IMR-90 (cell line): ENCODE data around the gene MAP4. TPM values are rescaled to one million over a fixed set of nuclear protein-coding genes. Genes with fewer than 3 reads are reported as not detected.

Source experiments
- ATAC-seq: fragments of 200-7000 bp; cut with Tn5 transposase; 2 replicates; pipeline ENCODE4 v1.9.1; 2020; ENCODE audit warnings: low read depth, mild to moderate bottlenecking, moderate library complexity
- BruUV-seq: library from RNA; stranded (reverse); fragments of 400-500 nt; replicated peaks from 2 replicates; lab custom pipeline; 2021; lab: Mats Ljungman, UMichigan
- CTCF ChIA-PET: fragments of 300-600 bp; formaldehyde crosslinking; extraction: SDS; loops from one replicate; lab custom pipeline; 2021; ENCODE audit warnings: antibody characterized with exemption; lab: Yijun Ruan, JAX
- POLR2A ChIA-PET: fragments of 300-600 bp; sonication (Branson Sonifier 250); formaldehyde crosslinking; loops from one replicate; lab custom pipeline; 2022; ENCODE audit warnings: antibody characterized with exemption; ENCODE audit not compliant: unreplicated experiment; lab: Charles Lee
- DNase-seq: peaks from one replicate; pipeline ENCODE4 v3.0.0; 2013
- H2AFZ ChIP-seq: replicated peaks from 2 replicates; pipeline ENCODE3; 2013; ENCODE audit warnings: low read length, mild to moderate bottlenecking; ENCODE audit not compliant: poor library complexity
- H2AK5ac ChIP-seq: 2 replicates; pipeline ENCODE4 v1.6.1; 2013; ENCODE audit warnings: low read depth, low read length, inconsistent platforms
- H2AK9ac ChIP-seq: replicated peaks from 2 replicates; pipeline ENCODE3; 2013; ENCODE audit warnings: mild to moderate bottlenecking, low read depth, low read length, moderate library complexity; ENCODE audit not compliant: poor library complexity
- H2BK120ac ChIP-seq: 2 replicates; pipeline ENCODE4 v1.6.1; 2013; ENCODE audit warnings: low read depth, low read length, inconsistent platforms
- H2BK15ac ChIP-seq: 3 replicates; pipeline ENCODE4 v1.6.1; 2013; ENCODE audit warnings: low read depth, low read length, inconsistent platforms
- H2BK20ac ChIP-seq: 2 replicates; pipeline ENCODE4 v1.6.1; 2013; ENCODE audit warnings: low read depth, mild to moderate bottlenecking, inconsistent platforms, low read length, moderate library complexity
- H2BK5ac ChIP-seq: 2 replicates; pipeline ENCODE4 v1.6.1; 2013; ENCODE audit warnings: mild to moderate bottlenecking, low read depth, low read length, inconsistent platforms; ENCODE audit not compliant: poor library complexity, severe bottlenecking
- H3K14ac ChIP-seq: replicated peaks from 2 replicates; pipeline ENCODE4 v1.6.1; 2013; ENCODE audit warnings: low read depth, low read length, inconsistent platforms
- H3K18ac ChIP-seq: 2 replicates; pipeline ENCODE4 v1.6.1; 2013; ENCODE audit warnings: low read depth, low read length, control low read depth
- H3K23ac ChIP-seq: 2 replicates; pipeline ENCODE4 v1.6.1; 2013; ENCODE audit warnings: low read depth, low read length, inconsistent platforms
- H3K27ac ChIP-seq: 2 replicates; pipeline ENCODE4 v1.5.1; 2013; ENCODE audit warnings: mild to moderate bottlenecking, control low read depth, low read length; ENCODE audit not compliant: insufficient read depth
- H3K27me3 ChIP-seq: 2 replicates; pipeline ENCODE4 v1.6.1; 2013; ENCODE audit warnings: low read length; ENCODE audit not compliant: control insufficient read depth, insufficient read depth
- H3K36me3 ChIP-seq: 2 replicates; pipeline ENCODE4 v1.6.1; 2013; ENCODE audit warnings: low read length, mixed read lengths; ENCODE audit not compliant: control insufficient read depth, insufficient read depth
- H3K4ac ChIP-seq: 2 replicates; pipeline ENCODE4 v1.6.1; 2013; ENCODE audit warnings: low read depth, low read length, inconsistent platforms
- H3K4me1 ChIP-seq: 2 replicates; pipeline ENCODE4 v1.6.1; 2013; ENCODE audit warnings: low read length, mixed read lengths; ENCODE audit not compliant: control insufficient read depth, insufficient read depth
- H3K4me2 ChIP-seq: 2 replicates; pipeline ENCODE4 v1.6.1; 2013; ENCODE audit warnings: low read depth, mild to moderate bottlenecking, control low read depth, low read length, moderate library complexity
- H3K4me3 ChIP-seq: 2 replicates; pipeline ENCODE4 v1.5.1; 2013; ENCODE audit warnings: low read depth, mild to moderate bottlenecking, control low read depth, low read length, moderate library complexity; ENCODE audit not compliant: insufficient read depth
- H3K56ac ChIP-seq: 2 replicates; pipeline ENCODE4 v1.6.1; 2013; ENCODE audit warnings: low read length, inconsistent platforms; ENCODE audit not compliant: insufficient read depth; ENCODE audit errors: extremely low read depth
- H3K79me1 ChIP-seq, 2 experiments: 2 replicates each; pipeline ENCODE4 v1.6.1; 2013; ENCODE audit warnings: low read length in 2 of 2, inconsistent platforms in 1 of 2, low read depth in 1 of 2
- H3K9ac ChIP-seq: 2 replicates; pipeline ENCODE4 v1.6.1; 2013; ENCODE audit warnings: low read depth, low read length, control low read depth
- H3K9me1 ChIP-seq: 2 replicates; pipeline ENCODE4 v1.6.1; 2013; ENCODE audit warnings: low read length, inconsistent platforms; ENCODE audit not compliant: insufficient read depth
- H3K9me3 ChIP-seq: 2 replicates; pipeline ENCODE4 v1.6.1; 2013; ENCODE audit warnings: low read length; ENCODE audit not compliant: control insufficient read depth, insufficient read depth
- H4K20me1 ChIP-seq: 2 replicates; pipeline ENCODE4 v1.6.1; 2013; ENCODE audit warnings: low read length, inconsistent platforms; ENCODE audit not compliant: insufficient read depth
- H4K5ac ChIP-seq: 2 replicates; pipeline ENCODE4 v1.6.1; 2013; ENCODE audit warnings: mild to moderate bottlenecking, low read depth, low read length, control low read depth
- H4K8ac ChIP-seq, 2 experiments: 2 replicates each; pipeline ENCODE4 v1.6.1; 2013; ENCODE audit warnings: low read depth in 2 of 2, low read length in 2 of 2, control low read depth in 1 of 2, inconsistent platforms in 1 of 2
- H4K91ac ChIP-seq: 2 replicates; pipeline ENCODE4 v1.6.1; 2013; ENCODE audit warnings: low read depth, low read length, inconsistent platforms; ENCODE audit not compliant: insufficient read depth
- BHLHE40 ChIP-seq: fragments of 150-350 bp; IDR thresholded peaks from 2 replicates; pipeline ENCODE4 v1.6.1; 2016; ENCODE audit warnings: mild to moderate bottlenecking, low read depth, low read length
- CEBPB ChIP-seq: IDR thresholded peaks from 2 replicates; pipeline ENCODE4 v1.6.1; 2012; ENCODE audit warnings: low read depth, low read length, improper control_type of control experiment
- CHD1 ChIP-seq: IDR thresholded peaks from 2 replicates; pipeline ENCODE4 v1.6.1; 2012; ENCODE audit warnings: low read depth, low read length, improper control_type of control experiment
- CTCF ChIP-seq: conservative IDR thresholded peaks from 2 replicates; pipeline ENCODE4 v1.5.1; 2012; ENCODE audit warnings: mild to moderate bottlenecking, low read depth, low read length, improper control_type of control experiment
- ELK1 ChIP-seq: fragments of 150-350 bp; IDR thresholded peaks from 2 replicates; pipeline ENCODE4 v1.6.1; 2016; ENCODE audit warnings: low read depth, mild to moderate bottlenecking, low read length, moderate library complexity, borderline replicate concordance
- FOS ChIP-seq: fragments of 150-350 bp; IDR thresholded peaks from 2 replicates; pipeline ENCODE4 v1.6.1; 2016; ENCODE audit warnings: low read depth, low read length
- MAFK ChIP-seq: IDR thresholded peaks from 2 replicates; pipeline ENCODE4 v1.6.1; 2012; ENCODE audit warnings: low read depth, low read length, improper control_type of control experiment
- MAZ ChIP-seq: IDR thresholded peaks from 2 replicates; pipeline ENCODE4 v1.6.1; 2012; ENCODE audit warnings: low read depth, mild to moderate bottlenecking, low read length, improper control_type of control experiment, moderate library complexity, borderline replicate concordance
- MXI1 ChIP-seq: IDR thresholded peaks from 2 replicates; pipeline ENCODE4 v1.6.1; 2012; ENCODE audit warnings: low read depth, mild to moderate bottlenecking, low read length, moderate library complexity, borderline replicate concordance
- NFE2L2 ChIP-seq: fragments of 150-350 bp; IDR thresholded peaks from 2 replicates; pipeline ENCODE4 v1.6.1; 2016; ENCODE audit warnings: low read depth, mild to moderate bottlenecking, low read length
- POLR2A ChIP-seq: IDR thresholded peaks from 2 replicates; pipeline ENCODE4 v1.6.1; 2012; ENCODE audit warnings: mild to moderate bottlenecking, low read depth, low read length
- RAD21 ChIP-seq: IDR thresholded peaks from 2 replicates; pipeline ENCODE4 v1.6.1; 2012; ENCODE audit warnings: low read length, improper control_type of control experiment
- RCOR1 ChIP-seq: IDR thresholded peaks from 2 replicates; pipeline ENCODE4 v1.6.1; 2012; ENCODE audit warnings: mild to moderate bottlenecking, low read length, improper control_type of control experiment; ENCODE audit not compliant: insufficient replicate concordance
- RFX5 ChIP-seq: IDR thresholded peaks from 2 replicates; pipeline ENCODE4 v1.8.0; 2012; ENCODE audit warnings: low read depth, mild to moderate bottlenecking, low read length, moderate library complexity
- SMC3 ChIP-seq: fragments of 150-350 bp; IDR thresholded peaks from 2 replicates; pipeline ENCODE4 v1.6.1; 2016; ENCODE audit warnings: low read depth, mild to moderate bottlenecking, antibody characterized with exemption, low read length, moderate library complexity
- USF2 ChIP-seq: fragments of 150-350 bp; IDR thresholded peaks from 2 replicates; pipeline ENCODE4 v1.6.1; 2017; ENCODE audit warnings: mild to moderate bottlenecking, antibody characterized with exemption, low read length, low read depth
- WGBS, 2 experiments: methylation state at CpG; one replicate each; pipeline versions ENCODE4 v1.1.5 to v1.1.7; 2013; ENCODE audit warnings: missing lambda C conversion rate in 2 of 2; ENCODE audit not compliant: insufficient read length in 1 of 2; ENCODE audit errors: extremely low coverage in 2 of 2; 5-methylcytosine and 5-hydroxymethylcytosine counted together
- dilution Hi-C: fragments of 300-500 bp; cut with HindIII; formaldehyde crosslinking; loops from one replicate; pipeline ENCODE4 v1.14.3; 2018; ENCODE audit warnings: low sequenced_read_pairs; ENCODE audit not compliant: unreplicated experiment
- in situ Hi-C: fragments of 300-500 bp; cut with MboI; formaldehyde crosslinking; loops from 3 replicates; pipeline ENCODE4 v1.14.3; 2019; ENCODE audit warnings: low sequenced_read_pairs, inconsistent platforms, mixed read lengths
- intact Hi-C: fragments of 100-400 bp; cut with micrococcal nuclease; formaldehyde crosslinking; loops from 2 replicates; pipeline ENCODE4 v1.10.0; 2022
- polyA plus RNA-seq, 3 experiments: library from polyadenylated mRNA; depleted of rRNA; stranded (reverse); fragments of >200 nt; gene quantifications; 2 replicates each; pipeline ENCODE4 v1.2.3, GENCODE V29; 2012; ENCODE audit warnings: low replicate concordance in 1 of 3
- total RNA-seq: library from RNA; depleted of rRNA; stranded (reverse); fragments of >200 nt; gene quantifications from 2 replicates; pipeline ENCODE4 v1.2.3, GENCODE V29; 2012

The MAP4 gene
- total and polyA plus RNA-seq, 2 of the 4 experiments (the other 2 are of a cell fraction): 87.8 to 216 TPM

GRCh38 chr3:47872916-47873315 is 143.3 kb downstream of the MAP4 start:
- H3K4ac ChIP-seq: no peak overlapping the region
- H4K5ac ChIP-seq: no peak overlapping the region
- no peak overlapping the region for H3K9ac ChIP-seq
- TF ChIP-seq USF2: no peak
- TF ChIP-seq CTCF: no peak
- TF ChIP-seq POLR2A: no peak
- no peak for TF ChIP-seq NFE2L2
- TF ChIP-seq CEBPB: no peak
- no peak for TF ChIP-seq ELK1
- TF ChIP-seq RAD21: no peak
- no peak for TF ChIP-seq BHLHE40
- no peak for TF ChIP-seq SMC3
- TF ChIP-seq MXI1: no peak
- no peak for TF ChIP-seq FOS
- no peak for TF ChIP-seq MAFK
- no peak for TF ChIP-seq RCOR1
- TF ChIP-seq MAZ: no peak
- no peak for TF ChIP-seq RFX5
- TF ChIP-seq CHD1: no peak
- H3K9me3 ChIP-seq: no peaks in the 10 kb centered on the region
- H3K4me1 ChIP-seq: no peaks in the 10 kb centered on the region
- ChIA-PET CTCF (no interaction called here), POLR2A (no interaction called here)
- 86% methylated on average over 2 of the region's 4 CpGs; no CpG with 5 or more reads in 1 of the 2 experiments for WGBS, 2 experiments
- no peak overlapping the region for H2BK15ac ChIP-seq
- H2BK120ac ChIP-seq: no peak overlapping the region
- no peak overlapping the region for H2AK9ac ChIP-seq
- dilution Hi-C loops (no loop called here), intact Hi-C loops (loop anchor here (10.0 kb wide), 1 partner anchor 282 kb away; no protein-coding TSS in a partner anchor), in situ Hi-C loops (no loop called here)
- no peak overlapping the region for H4K91ac ChIP-seq
- no peak for ATAC-seq
- no peak overlapping the region for H4K8ac ChIP-seq
- H2AFZ ChIP-seq: no peak overlapping the region
- peaks cover 7% of the 10 kb centered on the region; the same call in 1 of the 2 replicates for H4K20me1 ChIP-seq
- H3K23ac ChIP-seq: no peak overlapping the region
- H3K36me3 ChIP-seq: peaks cover 67% of the 10 kb centered on the region
- no peak for DNase-seq
- no peak overlapping the region for H3K18ac ChIP-seq
- no TSS peak for BruUV-seq
- H3K27me3 ChIP-seq: no peaks in the 10 kb centered on the region
- no peak overlapping the region for H2BK5ac ChIP-seq
- H3K79me1 ChIP-seq: peaks cover 45 to 57% of the 10 kb centered on the region in 2 experiments
- no peak overlapping the region for H3K27ac ChIP-seq
- H3K4me2 ChIP-seq: no peak overlapping the region
- H3K4me3 ChIP-seq: no peak overlapping the region
- H3K14ac ChIP-seq: no peak overlapping the region
- H2BK20ac ChIP-seq: no peak overlapping the region
- no peak overlapping the region for H3K56ac ChIP-seq
- H3K9me1 ChIP-seq: no peaks in the 10 kb centered on the region; the same call in none of the 2 replicates
- no peak overlapping the region for H2AK5ac ChIP-seq
